GM18505 (cell line): ENCODE data around the gene KIF23.

Experiments
- ATAC-seq: cut with Tn5 transposase; IDR thresholded peaks from one replicate; pipeline ENCODE4 v1.9.1; 2021; ENCODE audit not compliant: unreplicated experiment
- POLR2A ChIP-seq: IDR thresholded peaks from 4 replicates; pipeline ENCODE4 v1.6.1; 2011; ENCODE audit warnings: borderline replicate concordance; ENCODE audit not compliant: insufficient read depth, insufficient read length; ENCODE audit errors: extremely low read depth

Gene KIF23

GRCh38 chr15:69386284-69386683 lies 27.9 kb upstream of the KIF23 start:
- no peak for TF ChIP-seq POLR2A
- no peak for ATAC-seq

- no peak for TF ChIP-seq POLR2A
- ATAC-seq: no peak
These were observed 25.9 kb upstream of the KIF23 start for GRCh38 chr15:69388260-69388705.

GRCh38 chr15:69389426-69389825 lies 24.7 kb upstream of the KIF23 start:
- no peak for ATAC-seq
- TF ChIP-seq POLR2A: no peak

- ATAC-seq: no peak
- no peak for TF ChIP-seq POLR2A
These were observed 23.6 kb upstream of the KIF23 start for GRCh38 chr15:69390575-69390974.

- no peak for ATAC-seq
These were observed 22.9 kb upstream of the KIF23 start for GRCh38 chr15:69391046-69391757.

GRCh38 chr15:69392352-69392751 lies 21.8 kb upstream of the KIF23 start:
- no peak for ATAC-seq
- TF ChIP-seq POLR2A: no peak

More at GRCh38 chr15:69391046-69391757, 22.9 kb upstream of the KIF23 start:
- no peak for TF ChIP-seq POLR2A

- no peak for TF ChIP-seq POLR2A
- ATAC-seq: no peak
These were observed 20.2 kb upstream of the KIF23 start for GRCh38 chr15:69393831-69394491.

- no peak for TF ChIP-seq POLR2A
- no peak for ATAC-seq
These were observed 19.4 kb upstream of the KIF23 start for GRCh38 chr15:69394556-69395282.

- no peak for ATAC-seq
- no peak for TF ChIP-seq POLR2A
These were observed 18.7 kb upstream of the KIF23 start for GRCh38 chr15:69395460-69395859.

GRCh38 chr15:69395991-69396390 lies 18.2 kb upstream of the KIF23 start:
- no peak for TF ChIP-seq POLR2A

GRCh38 chr15:69398491-69398891 lies 15.7 kb upstream of the KIF23 start:
- TF ChIP-seq POLR2A: no peak
- ATAC-seq: no peak

More at GRCh38 chr15:69395991-69396390, 18.2 kb upstream of the KIF23 start:
- no peak for ATAC-seq

- no peak for TF ChIP-seq POLR2A
- no peak for ATAC-seq
These were observed 13.3 kb upstream of the KIF23 start for GRCh38 chr15:69400850-69401249.

GRCh38 chr15:69402816-69403215 lies 11.3 kb upstream of the KIF23 start:
- no peak for TF ChIP-seq POLR2A
- ATAC-seq: no peak

GRCh38 chr15:69403594-69403993 lies 10.6 kb upstream of the KIF23 start:
- no peak for ATAC-seq
- no peak for TF ChIP-seq POLR2A

GRCh38 chr15:69405110-69405509 lies 9.0 kb upstream of the KIF23 start:
- no peak for TF ChIP-seq POLR2A
- no peak for ATAC-seq
